HepG2 (cell line): ENCODE data around the gene ZNF513. TPM values are rescaled to one million over a fixed set of nuclear protein-coding genes. Genes with fewer than 3 reads are reported as not detected.

Source experiments
- CHD2 ChIP-seq: IDR thresholded peaks from 2 replicates; pipeline ENCODE4 v1.6.1; 2011; ENCODE audit warnings: low read depth, low read length, improper control_type of control experiment
- EEA1 ChIP-seq: sonication (generic); formaldehyde crosslinking; IDR thresholded peaks from 2 replicates; pipeline ENCODE4 v1.5.1; 2020; ENCODE audit warnings: mild to moderate bottlenecking, missing genetic modification reagents, borderline replicate concordance
- ELF4 ChIP-seq: sonication (generic); formaldehyde crosslinking; IDR thresholded peaks from 2 replicates; pipeline ENCODE4 v1.5.0; 2020; ENCODE audit warnings: missing genetic modification reagents, mild to moderate bottlenecking, moderate library complexity, borderline replicate concordance
- HNRNPLL ChIP-seq: fragments of 200-400 bp; formaldehyde crosslinking; IDR thresholded peaks from 2 replicates; pipeline ENCODE4 v1.6.1; 2017; ENCODE audit warnings: mild to moderate bottlenecking, low read depth, low read length; ENCODE audit not compliant: poor library complexity, severe bottlenecking
- KDM3A ChIP-seq: IDR thresholded peaks from 2 replicates; pipeline ENCODE4 v1.6.1; 2018; ENCODE audit warnings: low read depth, missing compliant biosample characterization
- KLF15 ChIP-seq: sonication (generic); formaldehyde crosslinking; IDR thresholded peaks from 2 replicates; pipeline ENCODE4 v1.8.1; 2023; ENCODE audit warnings: borderline replicate concordance, mild to moderate bottlenecking, inconsistent platforms, missing genetic modification reagents, mixed read lengths
- MIXL1 ChIP-seq: IDR thresholded peaks from 2 replicates; pipeline ENCODE4 v1.6.1; 2016
- NPAS2 ChIP-seq: sonication (generic); formaldehyde crosslinking; IDR thresholded peaks from 2 replicates; pipeline ENCODE4 v1.8.0; 2022; ENCODE audit warnings: mild to moderate bottlenecking, missing genetic modification reagents, borderline replicate concordance
- SYNCRIP ChIP-seq: fragments of 200-400 bp; formaldehyde crosslinking; IDR thresholded peaks from 2 replicates; pipeline ENCODE4 v1.6.1; 2018; ENCODE audit warnings: mild to moderate bottlenecking, low read depth, low read length; ENCODE audit not compliant: insufficient read depth
- TAF15 ChIP-seq: fragments of 200-400 bp; formaldehyde crosslinking; IDR thresholded peaks from one replicate; pipeline ENCODE4 v1.6.1; 2018; ENCODE audit warnings: mild to moderate bottlenecking, low read depth, low read length; ENCODE audit not compliant: poor library complexity, severe bottlenecking
- TBX3 ChIP-seq: fragments of 450-650 bp; IDR thresholded peaks from 2 replicates; pipeline ENCODE4 v1.6.1; 2017; ENCODE audit warnings: antibody characterized with exemption, mild to moderate bottlenecking, inconsistent platforms, borderline replicate concordance
- ZNF160 ChIP-seq: sonication (generic); formaldehyde crosslinking; IDR thresholded peaks from 2 replicates; pipeline ENCODE4 v1.8.0; 2022; ENCODE audit warnings: mild to moderate bottlenecking, inconsistent platforms, missing genetic modification reagents
- ZNF225 ChIP-seq: sonication (generic); formaldehyde crosslinking; IDR thresholded peaks from 2 replicates; pipeline ENCODE4 v1.4.0; 2020; ENCODE audit warnings: mild to moderate bottlenecking, missing genetic modification reagents
- ZNF720 ChIP-seq: sonication (generic); formaldehyde crosslinking; IDR thresholded peaks from 2 replicates; pipeline ENCODE4 v1.4.0; 2020; ENCODE audit warnings: missing genetic modification reagents
- ZSCAN31 ChIP-seq: sonication (generic); formaldehyde crosslinking; IDR thresholded peaks from 2 replicates; pipeline ENCODE4 v1.5.0; 2020; ENCODE audit warnings: low read depth, mild to moderate bottlenecking, missing genetic modification reagents
- polyA plus RNA-seq, 8 experiments: library from polyadenylated mRNA; depleted of rRNA in 3 of 8; stranded (reverse) in 7 of 8; unstranded in 1 of 8; fragments of >200 nt; fragmentation: Illumina TruSeq in 4 of 8; extraction: Trizol in 4 of 8; gene quantifications; 2 replicates each; pipeline versions ENCODE4 v1.2.1 to v1.2.3, GENCODE V29; 2011 to 2016; ENCODE audit warnings: low read depth in 4 of 8, missing spikeins in 1 of 8, mixed read lengths in 1 of 8; ENCODE audit not compliant: insufficient read depth in 1 of 8
- total RNA-seq, 5 experiments: library from RNA; depleted of rRNA; stranded (reverse); fragments of >200 nt; fragmentation: Illumina TruSeq; extraction: Trizol; gene quantifications; 2 replicates each; pipeline ENCODE4 v1.2.3, GENCODE V29; 2016; ENCODE audit warnings: low read depth in 1 of 5
- TF ChIP-seq, protein P1 (sequence below): sonication (generic); formaldehyde crosslinking; IDR thresholded peaks from 2 replicates; pipeline ENCODE4 v1.4.0; 2020; ENCODE audit warnings: missing genetic modification reagents
- TF ChIP-seq, protein P2 (sequence below): sonication (generic); formaldehyde crosslinking; IDR thresholded peaks from 2 replicates; pipeline ENCODE4 v1.8.1; 2023; ENCODE audit warnings: missing genetic modification reagents, mild to moderate bottlenecking, borderline replicate concordance
- TF ChIP-seq, protein P3 (sequence below): sonication (generic); formaldehyde crosslinking; conservative IDR thresholded peaks from 2 replicates; pipeline ENCODE4 v1.4.0; 2020; ENCODE audit warnings: missing genetic modification reagents
- TF ChIP-seq, protein P4 (sequence below): fragments of 450-650 bp; IDR thresholded peaks from 2 replicates; pipeline ENCODE4 v1.6.1; 2016
- TF ChIP-seq, protein P5 (sequence below): sonication (generic); formaldehyde crosslinking; IDR thresholded peaks from 2 replicates; pipeline ENCODE4 v1.5.0; 2020; ENCODE audit warnings: missing genetic modification reagents
- TF ChIP-seq, protein P6 (sequence below): sonication (generic); formaldehyde crosslinking; IDR thresholded peaks from 2 replicates; pipeline ENCODE4 v1.5.0; 2020; ENCODE audit warnings: mild to moderate bottlenecking, missing genetic modification reagents

Gene ZNF513
- total and polyA plus RNA-seq, 2 of the 13 experiments (the other 11 are each of a cell fraction or from before 2014, with no cell fraction given), result 4.9 to 6.3 TPM

DNA sequence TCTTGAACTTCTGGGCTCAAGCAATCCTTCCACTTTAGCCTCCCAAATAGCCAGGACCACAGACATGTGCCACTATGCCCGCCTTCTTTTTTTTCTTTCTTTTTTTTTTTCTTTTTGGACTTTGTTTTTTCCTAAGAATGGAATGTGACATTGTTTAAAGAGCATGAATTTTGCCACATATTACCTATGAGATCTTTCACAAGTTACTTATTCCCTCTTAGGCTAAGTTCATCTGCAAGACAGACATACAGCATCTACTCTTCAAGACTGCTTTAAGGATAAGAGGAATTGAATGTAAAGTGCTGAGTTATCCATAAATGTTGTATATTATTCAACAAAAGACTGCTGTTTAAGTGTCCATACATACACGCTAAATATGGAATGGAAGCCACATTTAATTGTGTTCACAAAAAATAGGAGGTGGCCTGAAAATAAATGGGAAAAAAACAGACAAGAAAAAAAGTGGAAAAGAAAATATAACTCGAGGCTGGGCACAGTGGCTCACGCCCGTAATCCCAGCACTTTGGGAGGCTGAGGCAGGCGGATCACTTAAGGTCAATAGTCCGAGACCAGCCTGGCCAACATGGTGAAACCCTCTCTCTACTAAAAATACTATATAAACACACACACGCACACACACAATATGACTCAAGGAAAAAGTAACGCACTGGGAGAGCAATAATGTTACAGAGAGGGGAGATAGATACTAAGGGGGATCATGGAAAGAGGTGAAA lies 32.1 kb upstream of the ZNF513 start (continued):
- TF ChIP-seq, protein P1, sequence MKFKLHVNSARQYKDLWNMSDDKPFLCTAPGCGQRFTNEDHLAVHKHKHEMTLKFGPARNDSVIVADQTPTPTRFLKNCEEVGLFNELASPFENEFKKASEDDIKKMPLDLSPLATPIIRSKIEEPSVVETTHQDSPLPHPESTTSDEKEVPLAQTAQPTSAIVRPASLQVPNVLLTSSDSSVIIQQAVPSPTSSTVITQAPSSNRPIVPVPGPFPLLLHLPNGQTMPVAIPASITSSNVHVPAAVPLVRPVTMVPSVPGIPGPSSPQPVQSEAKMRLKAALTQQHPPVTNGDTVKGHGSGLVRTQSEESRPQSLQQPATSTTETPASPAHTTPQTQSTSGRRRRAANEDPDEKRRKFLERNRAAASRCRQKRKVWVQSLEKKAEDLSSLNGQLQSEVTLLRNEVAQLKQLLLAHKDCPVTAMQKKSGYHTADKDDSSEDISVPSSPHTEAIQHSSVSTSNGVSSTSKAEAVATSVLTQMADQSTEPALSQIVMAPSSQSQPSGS (CRISPR knock-in tag), result no peak
- TF ChIP-seq, protein P2, sequence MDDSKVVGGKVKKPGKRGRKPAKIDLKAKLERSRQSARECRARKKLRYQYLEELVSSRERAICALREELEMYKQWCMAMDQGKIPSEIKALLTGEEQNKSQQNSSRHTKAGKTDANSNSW (CRISPR knock-in tag), result no peak
- TF ChIP-seq ZNF160 (no peak), KLF15 (CRISPR knock-in tag) (no peak), ELF4 (CRISPR knock-in tag) (no peak), EEA1 (CRISPR knock-in tag) (no peak), ZNF720 (no peak), ZNF225 (CRISPR knock-in tag) (no peak), ZSCAN31 (CRISPR knock-in tag) (no peak), TAF15 (no peak), HNRNPLL (no peak), NPAS2 (CRISPR knock-in tag) (no peak), MIXL1 (CRISPR knock-in tag) (peak; percentile 38; the same call in 1 of the 2 replicates), SYNCRIP (no peak), TBX3 (peak; percentile 51; the same call in 1 of the 2 replicates), CHD2 (no peak), KDM3A (no peak)
- TF ChIP-seq, protein P3, sequence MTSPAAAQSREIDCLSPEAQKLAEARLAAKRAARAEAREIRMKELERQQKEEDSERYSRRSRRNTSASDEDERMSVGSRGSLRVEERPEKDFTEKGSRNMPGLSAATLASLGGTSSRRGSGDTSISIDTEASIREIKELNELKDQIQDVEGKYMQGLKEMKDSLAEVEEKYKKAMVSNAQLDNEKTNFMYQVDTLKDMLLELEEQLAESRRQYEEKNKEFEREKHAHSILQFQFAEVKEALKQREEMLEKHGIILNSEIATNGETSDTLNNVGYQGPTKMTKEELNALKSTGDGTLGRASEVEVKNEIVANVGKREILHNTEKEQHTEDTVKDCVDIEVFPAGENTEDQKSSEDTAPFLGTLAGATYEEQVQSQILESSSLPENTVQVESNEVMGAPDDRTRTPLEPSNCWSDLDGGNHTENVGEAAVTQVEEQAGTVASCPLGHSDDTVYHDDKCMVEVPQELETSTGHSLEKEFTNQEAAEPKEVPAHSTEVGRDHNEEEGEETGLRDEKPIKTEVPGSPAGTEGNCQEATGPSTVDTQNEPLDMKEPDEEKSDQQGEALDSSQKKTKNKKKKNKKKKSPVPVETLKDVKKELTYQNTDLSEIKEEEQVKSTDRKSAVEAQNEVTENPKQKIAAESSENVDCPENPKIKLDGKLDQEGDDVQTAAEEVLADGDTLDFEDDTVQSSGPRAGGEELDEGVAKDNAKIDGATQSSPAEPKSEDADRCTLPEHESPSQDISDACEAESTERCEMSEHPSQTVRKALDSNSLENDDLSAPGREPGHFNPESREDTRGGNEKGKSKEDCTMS (CRISPR knock-in tag), result no peak
- TF ChIP-seq, protein P4, sequence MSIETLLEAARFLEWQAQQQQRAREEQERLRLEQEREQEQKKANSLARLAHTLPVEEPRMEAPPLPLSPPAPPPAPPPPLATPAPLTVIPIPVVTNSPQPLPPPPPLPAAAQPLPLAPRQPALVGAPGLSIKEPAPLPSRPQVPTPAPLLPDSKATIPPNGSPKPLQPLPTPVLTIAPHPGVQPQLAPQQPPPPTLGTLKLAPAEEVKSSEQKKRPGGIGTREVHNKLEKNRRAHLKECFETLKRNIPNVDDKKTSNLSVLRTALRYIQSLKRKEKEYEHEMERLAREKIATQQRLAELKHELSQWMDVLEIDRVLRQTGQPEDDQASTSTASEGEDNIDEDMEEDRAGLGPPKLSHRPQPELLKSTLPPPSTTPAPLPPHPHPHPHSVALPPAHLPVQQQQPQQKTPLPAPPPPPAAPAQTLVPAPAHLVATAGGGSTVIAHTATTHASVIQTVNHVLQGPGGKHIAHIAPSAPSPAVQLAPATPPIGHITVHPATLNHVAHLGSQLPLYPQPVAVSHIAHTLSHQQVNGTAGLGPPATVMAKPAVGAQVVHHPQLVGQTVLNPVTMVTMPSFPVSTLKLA, result no peak
- TF ChIP-seq, protein P5, sequence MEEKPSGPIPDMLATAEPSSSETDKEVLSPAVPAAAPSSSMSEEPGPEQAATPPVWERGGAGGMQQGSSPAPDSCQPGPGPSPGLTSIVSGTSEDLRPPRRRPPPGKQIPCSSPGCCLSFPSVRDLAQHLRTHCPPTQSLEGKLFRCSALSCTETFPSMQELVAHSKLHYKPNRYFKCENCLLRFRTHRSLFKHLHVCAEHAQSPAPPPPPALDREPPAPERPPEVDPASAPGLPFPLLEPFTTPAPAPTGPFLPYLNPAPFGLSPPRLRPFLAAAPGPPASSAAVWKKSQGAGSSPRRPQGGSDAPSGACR (CRISPR knock-in tag), result no peak
- TF ChIP-seq, protein P6, sequence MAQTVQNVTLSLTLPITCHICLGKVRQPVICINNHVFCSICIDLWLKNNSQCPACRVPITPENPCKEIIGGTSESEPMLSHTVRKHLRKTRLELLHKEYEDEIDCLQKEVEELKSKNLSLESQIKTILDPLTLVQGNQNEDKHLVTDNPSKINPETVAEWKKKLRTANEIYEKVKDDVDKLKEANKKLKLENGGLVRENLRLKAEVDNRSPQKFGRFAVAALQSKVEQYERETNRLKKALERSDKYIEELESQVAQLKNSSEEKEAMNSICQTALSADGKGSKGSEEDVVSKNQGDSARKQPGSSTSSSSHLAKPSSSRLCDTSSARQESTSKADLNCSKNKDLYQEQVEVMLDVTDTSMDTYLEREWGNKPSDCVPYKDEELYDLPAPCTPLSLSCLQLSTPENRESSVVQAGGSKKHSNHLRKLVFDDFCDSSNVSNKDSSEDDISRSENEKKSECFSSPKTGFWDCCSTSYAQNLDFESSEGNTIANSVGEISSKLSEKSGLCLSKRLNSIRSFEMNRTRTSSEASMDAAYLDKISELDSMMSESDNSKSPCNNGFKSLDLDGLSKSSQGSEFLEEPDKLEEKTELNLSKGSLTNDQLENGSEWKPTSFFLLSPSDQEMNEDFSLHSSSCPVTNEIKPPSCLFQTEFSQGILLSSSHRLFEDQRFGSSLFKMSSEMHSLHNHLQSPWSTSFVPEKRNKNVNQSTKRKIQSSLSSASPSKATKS (CRISPR knock-in tag), result peak; percentile 3; the same call in 1 of the 2 replicates
